IgD-negative memory B cell (primary cell): ENCODE results near the gene NINL. TPM values are rescaled to one million over a fixed set of nuclear protein-coding genes. Genes with fewer than 3 reads are reported as not detected.

Source experiments
- H3K27ac Mint-ChIP-seq, 3 donors: one replicate each; pipeline ENCODE4 v1.8.0; 2020 to 2022; ENCODE audit warnings: mild to moderate bottlenecking in 3 of 3, mixed read lengths in 3 of 3, moderate library complexity in 1 of 3
- H3K27me3 Mint-ChIP-seq: one replicate; pipeline ENCODE4 v1.8.0; 2021; ENCODE audit warnings: mixed read lengths
- H3K36me3 Mint-ChIP-seq: one replicate; pipeline ENCODE4 v1.8.0; 2020; ENCODE audit warnings: mild to moderate bottlenecking, mixed read lengths
- H3K4me1 Mint-ChIP-seq, 3 donors: one replicate each; pipeline ENCODE4 v1.8.0; 2020 to 2022; ENCODE audit warnings: mixed read lengths in 3 of 3, mild to moderate bottlenecking in 1 of 3
- H3K4me3 Mint-ChIP-seq, 4 donors: one replicate each; pipeline ENCODE4 v1.8.0; 2020 to 2022; ENCODE audit warnings: mild to moderate bottlenecking in 4 of 4, mixed read lengths in 4 of 4, moderate library complexity in 3 of 4
- H3K9me3 Mint-ChIP-seq, 3 donors: one replicate each; pipeline ENCODE4 v1.8.0; 2020 to 2021; ENCODE audit warnings: mixed read lengths in 3 of 3, mild to moderate bottlenecking in 1 of 3
- polyA plus RNA-seq: library from polyadenylated mRNA; unstranded; fragments of 300-500 nt; fragmentation: Illumina TruSeq; gene quantifications from one replicate; pipeline ENCODE4 v1.2.3, GENCODE V29; 2021

The NINL gene
- polyA plus RNA-seq, 1 donor from 2014 or later = 1.8 TPM

DNA sequence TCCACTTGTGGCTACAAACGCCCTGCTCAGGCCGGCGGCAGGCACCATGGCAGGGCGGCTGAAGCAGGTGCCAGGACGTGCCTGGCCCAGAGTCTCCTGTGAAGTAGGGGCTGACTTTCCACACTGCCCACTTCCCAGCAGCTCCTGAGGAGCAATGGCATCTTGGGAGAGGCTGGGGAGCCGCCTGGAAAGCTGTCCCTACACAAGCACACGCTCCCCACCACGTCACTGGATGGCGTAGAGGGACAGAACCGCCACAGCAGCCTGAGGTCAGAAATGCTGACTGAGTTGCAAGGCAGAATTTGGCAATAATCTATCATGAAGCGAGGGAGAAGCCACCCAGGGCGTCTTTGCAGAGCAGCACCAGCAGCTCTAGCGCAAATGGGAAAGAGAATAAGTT, 86.3 kb downstream of the NINL start:
- Mint-ChIP-seq H3K9me3 (no peaks in the 10 kb centered on the region), H3K4me3 (no peak overlapping the region), H3K36me3 (no peaks in the 10 kb centered on the region), H3K4me1 (peaks cover 0 to 2% (median 0%) of the 10 kb centered on the region in 3 donors), H3K27me3 (peaks cover 3% of the 10 kb centered on the region), H3K27ac (no peak overlapping the region)

GRCh38 chr20:25498280-25498606, 87.1 kb downstream of the NINL start:
- Mint-ChIP-seq H3K9me3 (no peaks in the 10 kb centered on the region), H3K27ac (peak overlapping the region in 1 of 3 donors; percentile 50), H3K36me3 (no peaks in the 10 kb centered on the region), H3K4me3 (no peak overlapping the region), H3K4me1 (peaks cover 0 to 2% (median 0%) of the 10 kb centered on the region in 3 donors), H3K27me3 (peaks cover 3% of the 10 kb centered on the region)

GRCh38 chr20:25497586-25498279, 87.6 kb downstream of the NINL start:
- Mint-ChIP-seq H3K4me1 (peaks cover 0 to 2% (median 0%) of the 10 kb centered on the region in 3 donors), H3K27ac (no peak overlapping the region), H3K9me3 (no peaks in the 10 kb centered on the region), H3K27me3 (peaks cover 3% of the 10 kb centered on the region), H3K4me3 (no peak overlapping the region), H3K36me3 (no peaks in the 10 kb centered on the region)

DNA sequence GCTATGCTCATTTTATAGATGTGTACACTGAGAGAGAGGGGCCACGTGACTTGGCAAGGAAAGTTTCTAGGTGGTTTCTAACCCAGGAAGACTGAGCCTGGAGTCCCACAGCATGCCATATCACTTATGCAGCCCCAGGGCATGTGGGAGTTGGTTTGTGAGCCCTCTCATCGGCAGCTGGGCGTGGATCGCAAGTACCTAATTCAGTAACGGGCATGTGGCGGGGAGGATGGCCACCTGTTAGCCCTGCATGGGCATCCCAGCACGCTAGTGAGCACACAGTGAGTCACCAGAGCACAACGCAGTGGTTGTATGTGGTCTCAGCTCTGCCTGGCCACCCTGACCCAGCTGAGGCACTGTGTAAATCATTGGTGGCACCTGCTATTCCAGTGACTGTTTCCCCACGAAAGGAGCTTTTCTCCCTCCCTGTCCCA, 88.3 kb downstream of the NINL start:
- H3K9me3 Mint-ChIP-seq = no peaks in the 10 kb centered on the region
- H3K36me3 Mint-ChIP-seq = no peaks in the 10 kb centered on the region
- peaks cover 3% of the 10 kb centered on the region for H3K27me3 Mint-ChIP-seq
- peaks cover 0 to 2% (median 0%) of the 10 kb centered on the region in 3 donors for H3K4me1 Mint-ChIP-seq
- no peak overlapping the region for H3K4me3 Mint-ChIP-seq
- no peak overlapping the region for H3K27ac Mint-ChIP-seq

GRCh38 chr20:25496165-25496967, 89.0 kb downstream of the NINL start:
- H3K27ac Mint-ChIP-seq = no peak overlapping the region
- H3K4me3 Mint-ChIP-seq = no peak overlapping the region
- H3K27me3 Mint-ChIP-seq = peaks cover 3% of the 10 kb centered on the region
- H3K36me3 Mint-ChIP-seq = no peaks in the 10 kb centered on the region
- no peaks in the 10 kb centered on the region for H3K9me3 Mint-ChIP-seq
- H3K4me1 Mint-ChIP-seq = peaks cover 0 to 2% (median 0%) of the 10 kb centered on the region in 3 donors

- Mint-ChIP-seq H3K27ac (no peak overlapping the region), H3K4me1 (peaks cover 0 to 2% (median 0%) of the 10 kb centered on the region in 3 donors), H3K9me3 (no peaks in the 10 kb centered on the region), H3K27me3 (peaks cover 3% of the 10 kb centered on the region), H3K4me3 (no peak overlapping the region), H3K36me3 (no peaks in the 10 kb centered on the region)
These were observed 90.0 kb downstream of the NINL start for GRCh38 chr20:25495189-25495824.

DNA sequence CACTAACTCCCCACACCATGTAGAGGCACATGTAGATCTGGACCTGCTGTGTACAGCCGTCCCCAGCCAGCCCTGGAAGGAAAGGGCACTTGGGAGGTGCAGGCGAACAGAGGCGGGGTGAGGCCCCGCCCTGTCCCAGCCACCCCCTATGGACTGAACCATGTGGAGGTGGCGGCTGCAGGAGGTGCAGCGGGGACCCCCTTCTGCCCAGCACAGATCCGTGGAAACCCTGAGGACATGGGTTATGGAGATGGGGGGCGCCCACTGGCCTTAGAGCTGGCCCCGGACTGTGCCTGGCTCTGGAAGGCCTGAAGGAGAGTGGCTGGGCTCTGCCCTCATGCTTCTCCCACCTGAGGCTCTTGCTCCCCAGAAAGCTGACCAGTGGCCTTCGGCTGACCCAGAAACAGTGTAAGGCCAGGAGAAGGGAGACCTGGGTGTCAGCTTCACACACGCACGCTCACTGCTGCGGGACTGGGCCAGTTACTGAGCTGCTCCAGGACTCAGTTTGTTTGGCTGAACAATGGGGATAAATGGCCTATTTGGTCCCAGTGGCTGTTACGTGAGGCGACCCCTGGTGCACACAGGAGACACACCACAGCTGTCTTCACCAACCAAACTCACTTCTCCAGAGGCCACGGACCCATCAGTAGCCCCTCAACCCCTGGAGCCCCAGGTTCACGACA, 90.7 kb downstream of the NINL start:
- Mint-ChIP-seq H3K9me3 (no peaks in the 10 kb centered on the region), H3K4me3 (no peak overlapping the region), H3K36me3 (no peaks in the 10 kb centered on the region), H3K27ac (peak overlapping the region in 1 of 3 donors; percentile 54), H3K27me3 (peaks cover 3% of the 10 kb centered on the region), H3K4me1 (peaks cover 0 to 2% (median 0%) of the 10 kb centered on the region in 3 donors)

- peak overlapping the region in 1 of 3 donors; percentile 54 for H3K27ac Mint-ChIP-seq
These were observed 91.4 kb downstream of the NINL start for GRCh38 chr20:25493748-25494505.

DNA sequence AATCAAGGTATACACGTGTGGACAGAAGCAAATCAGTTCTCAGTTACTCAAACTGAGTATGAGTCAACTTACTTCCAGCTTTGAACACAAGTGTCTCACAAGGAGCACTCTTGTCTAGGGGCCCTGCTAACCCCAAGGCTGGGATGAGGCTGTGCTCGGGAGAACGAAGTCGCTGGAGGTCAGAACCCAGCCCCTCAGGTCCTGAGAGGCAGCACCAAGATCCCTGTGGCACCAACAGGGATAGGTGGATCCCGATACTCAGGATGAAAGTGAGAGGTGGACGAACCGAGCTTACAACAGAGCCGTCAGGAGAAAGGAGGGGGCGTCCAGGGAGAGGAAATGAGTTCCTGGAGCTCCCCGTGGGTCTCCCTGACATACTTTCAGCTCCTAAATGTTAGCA, 92.2 kb downstream of the NINL start:
- no peaks in the 10 kb centered on the region for H3K4me1 Mint-ChIP-seq
- no peaks in the 10 kb centered on the region for H3K36me3 Mint-ChIP-seq
- H3K27ac Mint-ChIP-seq = no peak overlapping the region
- H3K4me3 Mint-ChIP-seq = no peak overlapping the region
- no peaks in the 10 kb centered on the region for H3K27me3 Mint-ChIP-seq
- H3K9me3 Mint-ChIP-seq = no peaks in the 10 kb centered on the region

More at GRCh38 chr20:25493748-25494505, 91.4 kb downstream of the NINL start:
- no peaks in the 10 kb centered on the region for H3K36me3 Mint-ChIP-seq
- no peak overlapping the region for H3K4me3 Mint-ChIP-seq
- H3K27me3 Mint-ChIP-seq = no peaks in the 10 kb centered on the region
- H3K4me1 Mint-ChIP-seq = no peaks in the 10 kb centered on the region
- H3K9me3 Mint-ChIP-seq = no peaks in the 10 kb centered on the region

DNA sequence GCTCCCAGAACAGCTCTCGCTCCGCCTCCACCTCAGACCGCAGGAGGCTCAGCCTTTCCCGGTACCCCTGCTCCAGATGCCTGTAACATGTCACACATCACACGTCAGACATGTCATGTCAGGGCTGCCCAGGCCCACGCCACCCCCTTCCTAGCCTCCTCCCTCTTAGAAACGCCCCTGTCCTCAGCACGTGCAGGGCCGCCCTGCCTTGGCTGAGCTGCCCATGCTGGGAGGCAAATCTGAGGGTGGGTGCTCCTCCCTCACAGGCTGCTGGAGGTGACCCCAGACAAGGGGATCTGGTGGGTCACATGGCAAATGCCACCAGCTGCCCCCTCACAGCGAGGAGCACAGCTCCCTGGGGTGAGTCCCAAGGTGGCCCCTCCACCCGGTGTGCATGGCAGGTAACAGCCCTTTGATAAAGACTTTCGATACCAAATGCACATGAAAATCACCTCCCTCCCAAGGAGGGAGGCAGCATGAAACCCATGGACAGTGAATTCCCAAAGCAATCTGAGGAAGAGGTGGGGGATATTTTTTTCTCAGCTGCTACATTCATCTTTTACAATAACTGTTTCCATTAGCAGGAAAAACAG, 93.8 kb downstream of the NINL start:
- H3K36me3 Mint-ChIP-seq = no peaks in the 10 kb centered on the region
- H3K9me3 Mint-ChIP-seq = no peaks in the 10 kb centered on the region
- no peaks in the 10 kb centered on the region for H3K4me1 Mint-ChIP-seq
- H3K27me3 Mint-ChIP-seq = no peaks in the 10 kb centered on the region
- no peak overlapping the region for H3K4me3 Mint-ChIP-seq
- H3K27ac Mint-ChIP-seq = no peak overlapping the region

DNA sequence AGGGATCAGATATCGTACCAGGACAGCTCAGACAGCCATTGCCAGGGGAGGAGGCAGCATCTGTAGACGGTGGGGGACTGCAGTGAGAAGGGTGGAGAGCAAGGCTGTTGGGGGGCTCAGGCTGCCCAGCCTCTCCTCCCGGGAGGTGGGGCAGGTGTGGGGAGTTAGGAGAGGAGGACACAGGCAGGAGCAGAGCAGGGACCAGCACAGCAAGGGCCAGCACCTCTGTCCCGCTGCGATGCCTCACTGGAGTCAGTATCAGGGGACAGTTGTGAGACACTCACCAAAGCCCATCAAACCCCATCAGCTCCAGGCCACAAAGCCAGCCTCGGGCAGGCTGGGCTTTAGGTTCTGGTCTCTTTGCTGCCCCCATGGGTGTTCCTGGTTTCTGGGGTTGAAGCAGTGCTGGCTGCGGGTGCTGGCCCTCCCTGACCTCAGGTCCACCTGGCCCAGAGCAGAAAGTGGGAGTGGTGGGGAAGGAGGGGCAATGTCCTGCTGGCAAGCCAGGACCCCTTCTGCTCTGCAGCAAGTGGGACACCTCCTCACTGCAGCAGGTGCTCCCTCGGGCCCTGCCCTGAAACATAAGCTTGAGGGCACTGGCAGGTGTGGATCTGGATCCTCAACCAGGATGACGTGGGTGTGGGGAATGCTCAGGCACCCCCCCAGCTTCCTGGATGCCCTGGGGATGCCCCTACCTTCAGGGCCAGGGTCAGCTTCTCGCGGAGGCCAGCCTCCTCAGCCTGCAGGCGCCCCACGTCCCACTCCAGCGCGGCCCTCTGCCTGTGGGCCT, 94.5 kb downstream of the NINL start:
- no peak overlapping the region for H3K27ac Mint-ChIP-seq

DNA sequence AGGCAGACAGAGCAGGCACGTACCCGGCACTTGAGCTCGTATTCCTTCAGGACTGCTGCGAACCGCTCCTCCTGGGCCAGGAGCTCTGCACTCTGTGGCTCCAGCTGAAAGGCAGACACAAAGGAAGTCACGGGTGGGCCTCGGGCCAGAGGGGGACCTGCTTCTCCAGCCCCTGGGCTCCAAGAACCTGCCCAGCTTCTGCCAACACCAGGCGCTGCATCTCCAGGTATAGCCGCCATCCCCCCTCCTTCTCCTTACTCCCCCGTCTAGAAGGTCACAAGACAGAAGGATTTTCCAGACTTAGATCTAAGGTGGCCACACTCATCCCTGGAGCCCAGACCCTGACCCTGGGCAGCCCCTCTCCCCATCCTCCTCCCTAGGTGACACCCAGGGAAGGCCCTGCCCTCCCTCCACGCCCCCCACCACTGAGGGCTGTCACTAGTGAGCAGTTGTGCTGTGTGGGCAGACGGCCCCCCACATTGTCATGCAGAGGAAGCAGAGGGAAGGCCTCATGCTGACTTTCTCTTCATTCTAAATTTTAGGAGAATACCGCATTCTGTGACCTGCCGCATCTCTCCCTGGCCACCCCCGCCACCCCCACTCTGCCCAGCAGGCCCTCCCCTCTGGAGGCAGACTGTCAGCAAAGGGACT, 96.0 kb downstream of the NINL start:
- H3K4me3 Mint-ChIP-seq = no peak overlapping the region
- no peak overlapping the region for H3K27ac Mint-ChIP-seq
- peaks cover 0 to 9% (median 9%) of the 10 kb centered on the region in 3 donors for H3K4me1 Mint-ChIP-seq
- H3K9me3 Mint-ChIP-seq = no peaks in the 10 kb centered on the region
- H3K27me3 Mint-ChIP-seq = peaks cover 2% of the 10 kb centered on the region
- no peaks in the 10 kb centered on the region for H3K36me3 Mint-ChIP-seq

More for the DNA sequence above, 94.5 kb downstream of the NINL start:
- no peaks in the 10 kb centered on the region for H3K4me1 Mint-ChIP-seq
- no peaks in the 10 kb centered on the region for H3K9me3 Mint-ChIP-seq
- H3K4me3 Mint-ChIP-seq = no peak overlapping the region
- H3K36me3 Mint-ChIP-seq = no peaks in the 10 kb centered on the region
- H3K27me3 Mint-ChIP-seq = no peaks in the 10 kb centered on the region

DNA sequence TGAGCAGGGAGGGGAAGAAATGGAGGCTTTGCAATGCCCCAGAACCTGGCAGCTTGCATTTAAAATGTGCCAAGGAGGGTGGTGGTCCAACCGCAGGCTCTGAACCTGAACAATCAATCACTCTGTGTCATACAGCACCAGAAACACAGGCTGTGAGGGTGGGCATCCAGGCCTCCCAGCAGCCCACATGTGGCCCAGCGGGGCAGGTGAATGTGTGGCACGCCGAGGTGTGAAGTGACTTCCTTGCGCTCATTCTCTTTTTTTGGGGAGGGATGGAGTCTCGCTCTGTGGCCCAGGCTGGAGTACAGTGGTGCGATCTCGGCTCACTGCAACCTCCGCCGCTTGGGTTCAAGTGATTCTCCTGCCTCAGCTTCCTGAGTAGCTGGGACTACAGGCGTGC, 97.4 kb downstream of the NINL start:
- H3K9me3 Mint-ChIP-seq = no peaks in the 10 kb centered on the region
- peaks cover 3% of the 10 kb centered on the region for H3K27me3 Mint-ChIP-seq
- H3K27ac Mint-ChIP-seq = no peak overlapping the region
- no peak overlapping the region for H3K4me3 Mint-ChIP-seq
- peaks cover 0 to 11% (median 9%) of the 10 kb centered on the region in 3 donors for H3K4me1 Mint-ChIP-seq
- no peaks in the 10 kb centered on the region for H3K36me3 Mint-ChIP-seq
